GM06990 (cell line): ENCODE results near the gene ZNF516.
A peak's percentile ranks its signal among the peaks of the same experiment; 100 is the strongest.

Source experiments
- DNase-seq: peaks from one replicate; pipeline ENCODE4 v3.0.0-alpha.2; 2011; ENCODE audit not compliant: insufficient read length; ENCODE audit errors: extremely low read depth
- H3K27me3 ChIP-seq: replicated peaks from 2 replicates; pipeline ENCODE4 v1.6.0; 2011; ENCODE audit warnings: low read length; ENCODE audit not compliant: control insufficient read depth, insufficient read depth
- H3K36me3 ChIP-seq: 2 replicates; pipeline ENCODE4 v1.5.1; 2011; ENCODE audit warnings: low read length; ENCODE audit not compliant: control insufficient read depth, insufficient read depth
- H3K4me3 ChIP-seq: replicated peaks from 2 replicates; pipeline ENCODE4 v1.5.1; 2011; ENCODE audit warnings: low read depth, mild to moderate bottlenecking, control low read depth, low read length
- CTCF ChIP-seq: IDR thresholded peaks from 2 replicates; pipeline ENCODE4 v1.5.1; 2011; ENCODE audit warnings: low read length, control low read depth, mild to moderate bottlenecking, inconsistent platforms; ENCODE audit not compliant: insufficient read depth, poor library complexity, severe bottlenecking

The ZNF516 gene

GRCh38 chr18:76378526-76379215 is 116.4 kb downstream of the ZNF516 start:
- Histone ChIP-seq H3K4me3 (no peak overlapping the region), H3K27me3 (no peaks in the 10 kb centered on the region), H3K36me3 (peaks cover 12% of the 10 kb centered on the region)
- no peak for TF ChIP-seq CTCF
- DNase-seq, result no peak

DNA sequence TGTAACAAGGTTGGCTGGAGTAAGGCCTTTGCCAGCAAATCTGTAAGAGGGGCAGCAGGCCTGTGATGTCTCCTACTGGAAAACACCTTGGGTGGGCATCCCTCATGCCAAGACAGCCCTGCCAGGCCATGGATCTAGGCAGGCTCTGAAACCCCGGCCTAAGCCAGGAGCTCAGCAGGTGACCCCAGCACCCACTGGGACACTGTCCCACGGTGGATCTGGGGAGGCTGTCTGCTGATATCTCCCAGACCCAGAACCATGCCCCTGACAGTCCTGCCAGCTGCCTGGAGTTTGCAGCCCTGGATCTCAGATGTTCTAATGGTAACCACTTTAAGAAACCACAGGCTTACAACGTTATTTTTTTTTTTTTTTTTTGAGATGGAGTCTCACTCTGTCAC is 117.7 kb downstream of the ZNF516 start:
- peaks cover 12% of the 10 kb centered on the region for H3K36me3 ChIP-seq
- H3K27me3 ChIP-seq, result no peaks in the 10 kb centered on the region
- TF ChIP-seq CTCF, result no peak
- no peak overlapping the region for H3K4me3 ChIP-seq
- DNase-seq, result no peak

DNA sequence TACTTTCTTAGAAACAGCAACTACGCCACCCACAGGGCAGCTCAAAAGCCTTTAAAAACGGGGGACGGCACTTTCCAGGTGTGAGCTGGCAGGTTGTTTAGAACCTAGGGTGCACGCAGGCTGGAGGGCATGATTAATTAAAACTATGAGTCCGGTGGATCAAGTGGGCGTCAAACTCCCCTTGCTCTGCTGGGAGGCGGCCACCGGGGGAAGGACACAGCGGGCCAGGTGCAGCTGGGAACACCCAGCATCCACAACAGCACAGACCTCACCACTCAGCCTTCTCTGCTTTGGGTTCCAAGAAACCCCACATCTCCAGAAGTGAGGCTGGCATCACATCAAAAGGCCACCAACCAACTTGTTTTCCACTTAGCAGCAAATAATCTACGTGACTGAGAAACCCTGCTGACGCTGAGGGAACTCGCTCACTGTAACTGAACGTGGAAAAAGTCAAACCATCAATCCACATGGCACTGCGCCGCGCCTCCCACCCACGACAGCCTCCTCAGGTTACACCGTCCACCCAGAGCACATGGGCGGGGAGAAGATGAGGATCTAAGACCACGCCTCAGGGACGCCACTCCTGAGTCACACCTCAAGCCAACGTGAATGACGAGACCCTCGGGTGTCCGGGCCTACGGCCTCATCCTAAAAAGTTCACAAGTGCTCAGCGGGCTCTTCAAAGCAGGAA is 118.2 kb downstream of the ZNF516 start:
- no peak for DNase-seq
- no peak overlapping the region for H3K4me3 ChIP-seq
- H3K36me3 ChIP-seq, result peaks cover 12% of the 10 kb centered on the region
- peak; percentile 24 for TF ChIP-seq CTCF
- no peaks in the 10 kb centered on the region for H3K27me3 ChIP-seq

DNA sequence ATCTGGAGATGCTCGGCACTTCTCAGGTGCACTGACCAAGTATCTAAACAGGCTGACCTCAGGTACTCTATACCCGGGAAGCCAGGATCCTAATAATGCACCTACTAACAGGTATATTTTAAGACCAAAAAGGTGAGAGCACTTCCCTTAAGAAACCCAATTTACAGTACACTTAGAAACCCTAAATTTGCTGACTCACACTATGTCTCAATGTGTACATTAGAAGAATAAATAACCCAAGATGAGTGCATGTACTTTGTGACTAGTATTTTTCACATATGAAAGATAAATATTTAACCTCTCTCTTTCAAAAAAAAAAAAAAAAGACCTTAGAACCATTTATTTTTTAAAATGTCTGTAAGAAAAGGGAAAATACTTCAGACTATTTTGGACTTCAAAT is 118.8 kb downstream of the ZNF516 start:
- Histone ChIP-seq H3K4me3 (no peak overlapping the region), H3K36me3 (peaks cover 14% of the 10 kb centered on the region), H3K27me3 (no peaks in the 10 kb centered on the region)
- no peak for TF ChIP-seq CTCF
- DNase-seq, result no peak

DNA sequence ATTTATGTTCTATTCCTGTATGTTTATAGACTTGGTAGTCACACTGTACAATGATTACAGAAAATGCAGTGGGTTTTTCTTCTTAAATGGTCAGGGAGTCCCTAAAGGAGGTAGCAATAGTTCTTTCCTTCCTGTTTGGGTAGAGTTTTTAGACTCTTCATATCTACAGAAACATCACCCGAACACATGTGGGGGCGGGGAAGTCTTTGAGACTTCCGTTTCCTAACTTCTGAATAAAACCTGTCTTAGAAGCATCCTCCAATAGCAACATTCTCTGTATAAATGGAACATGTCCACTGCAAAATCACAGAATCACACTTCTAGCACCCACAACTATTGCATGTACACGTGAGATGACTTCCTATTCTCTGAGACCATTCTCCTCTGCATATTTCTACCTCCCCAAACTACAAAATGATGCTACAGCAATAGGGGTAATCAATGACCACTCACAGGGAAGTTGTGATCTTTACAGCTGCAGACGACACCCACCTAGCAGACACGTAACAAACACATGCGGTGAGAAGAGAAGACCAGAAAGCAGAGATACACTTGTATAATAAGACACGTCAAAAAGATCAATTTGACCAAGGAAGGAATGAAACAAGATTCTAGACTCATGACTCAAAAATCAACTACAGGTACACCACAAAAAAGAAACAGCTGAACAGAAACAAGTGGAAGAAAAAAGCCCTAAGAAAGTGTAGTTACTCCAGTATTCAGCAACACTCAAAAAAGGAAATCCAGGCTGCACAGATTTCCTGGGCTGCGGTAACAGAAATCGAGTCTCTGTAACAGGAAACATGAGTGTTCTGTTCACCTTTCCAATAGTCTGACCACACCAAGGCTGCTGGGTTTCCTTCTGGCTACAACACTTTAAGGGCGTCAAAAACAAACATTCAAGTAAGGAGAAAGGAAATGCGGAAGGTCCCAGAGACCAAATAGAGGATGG is 120.4 kb downstream of the ZNF516 start:
- Histone ChIP-seq H3K27me3 (no peaks in the 10 kb centered on the region), H3K36me3 (peaks cover 12% of the 10 kb centered on the region), H3K4me3 (no peak overlapping the region)
- TF ChIP-seq CTCF, result no peak
- peak; percentile 43 for DNase-seq
